PC-3 (cell line): ENCODE measurements around the gene CPT2. TPM values are rescaled to one million over a fixed set of nuclear protein-coding genes. Genes with fewer than 3 reads are reported as not detected.

Experiments used
- ATAC-seq: fragments of 200-7000 bp; cut with Tn5 transposase; 2 replicates; pipeline ENCODE4 v1.9.1; 2020; ENCODE audit warnings: mild to moderate bottlenecking, moderate library complexity
- Bru-seq: library from RNA; stranded (reverse); fragments of 400-500 nt; gene quantifications from one replicate; lab custom pipeline; 2021; lab: Mats Ljungman, UMichigan
- BruChase-seq, 2 experiments: library from RNA; stranded (reverse); fragments of 400-500 nt; gene quantifications; one replicate each; lab custom pipeline; 2021; lab: Mats Ljungman, UMichigan
- BruUV-seq: library from RNA; stranded (reverse); fragments of 400-500 nt; replicated peaks from 2 replicates; lab custom pipeline; 2021; lab: Mats Ljungman, UMichigan
- CTCF ChIA-PET: fragments of 300-600 bp; sonication (Branson Sonifier 250); formaldehyde crosslinking; loops from one replicate; lab custom pipeline; 2022; ENCODE audit warnings: antibody characterized with exemption; lab: Charles Lee
- POLR2A ChIA-PET: fragments of 300-600 bp; sonication (Branson Sonifier 250); formaldehyde crosslinking; loops from one replicate; lab custom pipeline; 2022; ENCODE audit warnings: antibody characterized with exemption; ENCODE audit not compliant: unreplicated experiment; lab: Charles Lee
- DNase-seq: peaks from one replicate; pipeline ENCODE4 v3.0.0-alpha.2; 2015
- H2AFZ ChIP-seq: fragments of 300-600 bp; sonication (generic); 2 replicates; pipeline ENCODE4 v1.6.0; 2016; ENCODE audit warnings: antibody characterized with exemption, low read length
- H3F3A ChIP-seq: fragments of 300-600 bp; sonication (generic); one replicate; pipeline ENCODE4 v1.6.0; 2017; ENCODE audit warnings: antibody characterized with exemption, low read length, control low read depth, mild to moderate bottlenecking; ENCODE audit not compliant: unreplicated experiment
- H3K27ac ChIP-seq: fragments of 300-600 bp; sonication (generic); 2 replicates; pipeline ENCODE4 v1.5.1; 2016; ENCODE audit warnings: mild to moderate bottlenecking, low read length
- H3K27me3 ChIP-seq: fragments of 300-600 bp; sonication (generic); 2 replicates; pipeline ENCODE4 v1.6.1; 2016; ENCODE audit warnings: low read length, mixed read lengths
- H3K36me3 ChIP-seq: fragments of 300-600 bp; sonication (generic); 2 replicates; pipeline ENCODE4 v1.6.1; 2016; ENCODE audit warnings: low read depth, mixed run types, low read length, mixed read lengths
- H3K4me1 ChIP-seq: fragments of 300-600 bp; sonication (generic); 2 replicates; pipeline ENCODE4 v1.5.1; 2016; ENCODE audit warnings: low read length; ENCODE audit not compliant: insufficient read depth
- H3K4me2 ChIP-seq: fragments of 300-600 bp; sonication (generic); 2 replicates; pipeline ENCODE4 v1.6.0; 2016; ENCODE audit warnings: low read length
- H3K4me3 ChIP-seq: fragments of 300-600 bp; sonication (generic); 2 replicates; pipeline ENCODE4 v1.5.1; 2016; ENCODE audit warnings: mild to moderate bottlenecking, low read length, mixed read lengths
- H3K79me2 ChIP-seq: fragments of 300-600 bp; sonication (generic); 2 replicates; pipeline ENCODE4 v1.6.1; 2017; ENCODE audit warnings: low read length, mixed read lengths
- H3K9ac ChIP-seq: fragments of 300-600 bp; sonication (generic); 2 replicates; pipeline ENCODE4 v1.6.0; 2016; ENCODE audit warnings: mild to moderate bottlenecking, low read length
- H3K9me2 ChIP-seq: fragments of 300-600 bp; sonication (generic); replicated peaks from 2 replicates; pipeline ENCODE4 v1.6.1; 2016; ENCODE audit warnings: mixed run types, low read length, mixed read lengths
- H3K9me3 ChIP-seq: fragments of 300-600 bp; sonication (generic); 2 replicates; pipeline ENCODE4 v1.6.1; 2016; ENCODE audit warnings: low read length, mixed read lengths
- H4K20me1 ChIP-seq: fragments of 300-600 bp; sonication (generic); 2 replicates; pipeline ENCODE4 v1.6.1; 2016; ENCODE audit warnings: low read length, mixed read lengths
- EZH2 ChIP-seq: fragments of 300-600 bp; sonication (generic); IDR thresholded peaks from one replicate; pipeline ENCODE4 v1.6.1; 2017; ENCODE audit warnings: antibody characterized with exemption, mild to moderate bottlenecking, low read length; ENCODE audit not compliant: unreplicated experiment
- EZH2phosphoT487 ChIP-seq: fragments of 300-600 bp; sonication (generic); IDR thresholded peaks from 2 replicates; pipeline ENCODE4 v1.6.1; 2018; ENCODE audit warnings: mild to moderate bottlenecking, antibody characterized with exemption, low read length, borderline replicate concordance
- intact Hi-C: fragments of 100-400 bp; cut with micrococcal nuclease; formaldehyde crosslinking; loops from 2 replicates; pipeline ENCODE4 v1.9.0; 2023
- long read RNA-seq: library from polyadenylated mRNA; unstranded; transcript quantifications from one replicate; pipeline ENCODE4 v2.0.0, GENCODE V29; 2021; ENCODE audit not compliant: unreplicated experiment
- total RNA-seq: library from RNA; depleted of rRNA; stranded (reverse); fragments of >200 nt; gene quantifications from 2 replicates; pipeline ENCODE4 v1.2.3, GENCODE V29; 2014; rRNA removed
- TF ChIP-seq, protein P1 (sequence below): fragments of 300-600 bp; sonication (generic); conservative IDR thresholded peaks from 2 replicates; pipeline ENCODE4 v1.5.1; 2017; ENCODE audit warnings: antibody characterized with exemption, low read depth, mild to moderate bottlenecking, low read length

CPT2 gene
- total RNA-seq (19.6 and 27.1 TPM in 2 replicates), Bru-seq, nascent RNA (percentile 63 among the genes with signal in this experiment), BruChase-seq, experiment 1, labeled RNA remaining after a 6-hour chase (percentile 63 among the genes with signal in this experiment), BruChase-seq, experiment 2, labeled RNA remaining after a 2-hour chase (percentile 63 among the genes with signal in this experiment)
- long read RNA-seq, transcript CPT2-201 (5 exons, 3,094 nt): major isoform, 32 of 46 reads
- long read RNA-seq, partial matches to known transcripts: 8 of 46 reads
- long read RNA-seq, other reads (novel, unspliced or antisense): 1 of 46 reads

DNA sequence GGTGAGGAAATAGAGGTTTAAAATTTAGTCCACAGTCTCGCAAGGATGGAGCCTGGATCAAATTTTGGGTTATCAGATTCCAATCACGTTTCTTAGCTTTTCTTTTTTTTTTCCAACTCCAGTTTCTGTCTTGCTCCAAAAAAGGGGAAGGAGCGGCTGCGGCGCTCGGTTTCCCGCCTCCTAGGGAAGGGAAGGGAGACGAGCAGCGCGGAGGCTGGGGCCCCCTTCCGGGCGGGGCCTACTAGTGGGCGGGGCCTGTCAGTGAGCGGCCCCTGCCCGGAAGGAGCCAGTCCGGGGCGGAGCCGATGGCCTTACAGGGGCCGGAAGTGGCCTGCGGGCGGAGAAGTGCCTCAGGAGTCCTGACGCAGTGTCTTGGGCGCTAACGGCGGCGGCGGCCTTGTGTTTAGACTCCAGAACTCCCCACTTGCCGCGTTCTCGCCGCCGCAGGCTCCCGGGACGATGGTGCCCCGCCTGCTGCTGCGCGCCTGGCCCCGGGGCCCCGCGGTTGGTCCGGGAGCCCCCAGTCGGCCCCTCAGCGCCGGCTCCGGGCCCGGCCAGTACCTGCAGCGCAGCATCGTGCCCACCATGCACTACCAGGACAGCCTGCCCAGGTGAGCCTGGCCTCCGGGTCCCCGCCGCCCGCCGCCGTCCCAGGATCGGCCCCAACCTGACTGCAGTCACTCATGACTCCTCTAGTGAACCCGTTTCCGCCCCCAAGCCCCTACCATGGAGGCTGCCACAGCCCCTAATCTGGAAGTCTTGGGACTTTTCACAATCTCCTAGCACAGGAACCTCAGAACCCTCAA is at the start of gene CPT2:
TSS of gene CPT2 (plus strand) at position 340 of the 806 bp plus-strand sequence. CDS start at position 460, 120 bp downstream.
- TF ChIP-seq, protein P1, sequence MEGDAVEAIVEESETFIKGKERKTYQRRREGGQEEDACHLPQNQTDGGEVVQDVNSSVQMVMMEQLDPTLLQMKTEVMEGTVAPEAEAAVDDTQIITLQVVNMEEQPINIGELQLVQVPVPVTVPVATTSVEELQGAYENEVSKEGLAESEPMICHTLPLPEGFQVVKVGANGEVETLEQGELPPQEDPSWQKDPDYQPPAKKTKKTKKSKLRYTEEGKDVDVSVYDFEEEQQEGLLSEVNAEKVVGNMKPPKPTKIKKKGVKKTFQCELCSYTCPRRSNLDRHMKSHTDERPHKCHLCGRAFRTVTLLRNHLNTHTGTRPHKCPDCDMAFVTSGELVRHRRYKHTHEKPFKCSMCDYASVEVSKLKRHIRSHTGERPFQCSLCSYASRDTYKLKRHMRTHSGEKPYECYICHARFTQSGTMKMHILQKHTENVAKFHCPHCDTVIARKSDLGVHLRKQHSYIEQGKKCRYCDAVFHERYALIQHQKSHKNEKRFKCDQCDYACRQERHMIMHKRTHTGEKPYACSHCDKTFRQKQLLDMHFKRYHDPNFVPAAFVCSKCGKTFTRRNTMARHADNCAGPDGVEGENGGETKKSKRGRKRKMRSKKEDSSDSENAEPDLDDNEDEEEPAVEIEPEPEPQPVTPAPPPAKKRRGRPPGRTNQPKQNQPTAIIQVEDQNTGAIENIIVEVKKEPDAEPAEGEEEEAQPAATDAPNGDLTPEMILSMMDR: no peak
- TF ChIP-seq EZH2 (no peak), EZH2phosphoT487 (no peak)
- ATAC-seq (peak; percentile 99), DNase-seq (peak; percentile 94)
- Histone ChIP-seq H3K36me3 (no peaks in the 10 kb centered on the region), H3K4me1 (peaks cover 23% of the 10 kb centered on the region), H3K9ac (peak within 1 kb of the TSS; percentile 96), H3K79me2 (peaks cover 16% of the 10 kb centered on the region), H3F3A (no peaks in the 10 kb centered on the region), H3K4me3 (peak within 1 kb of the TSS; percentile 91), H3K4me2 (peak within 1 kb of the TSS; percentile 96), H3K9me2 (no peaks in the 10 kb centered on the region), H2AFZ (peak within 1 kb of the TSS; percentile 94), H3K27me3 (no peaks in the 10 kb centered on the region), H3K9me3 (no peaks in the 10 kb centered on the region), H4K20me1 (no peaks in the 10 kb centered on the region), H3K27ac (peak within 1 kb of the TSS; percentile 55)
- CTCF ChIA-PET: interaction anchor here (0.5 to 1.1 kb wide), 3 partner anchors 20 to 699 kb away, joined by 3 to 4 read pairs (median 3); no protein-coding TSS in a partner anchor
- intact Hi-C loops: no loop called here
- POLR2A ChIA-PET: no interaction called here
- BruUV-seq: no TSS peak

DNA sequence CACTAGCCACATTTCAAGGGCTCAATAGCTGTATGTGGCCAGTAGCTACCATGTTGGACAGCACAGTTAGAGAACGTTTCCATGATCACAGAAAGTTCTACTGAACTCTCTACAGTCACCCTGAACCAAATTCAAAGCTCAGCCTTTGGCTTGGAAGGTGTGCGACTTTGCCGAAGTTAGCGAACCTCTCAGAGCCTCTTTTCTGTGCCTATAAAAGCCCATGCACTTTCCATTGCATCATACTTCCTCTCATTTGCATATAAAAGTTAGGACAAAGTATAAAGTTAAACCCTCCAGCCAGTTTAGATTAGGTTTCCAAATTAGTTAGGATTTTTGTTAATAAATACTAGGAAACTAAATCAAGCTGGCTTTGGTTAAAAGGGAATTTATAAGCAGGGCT is 49.5 kb upstream of the CPT2 start:
- TF ChIP-seq, protein P1: no peak
- TF ChIP-seq EZH2: no peak
- no peaks in the 10 kb centered on the region for H3K36me3 ChIP-seq
- H4K20me1 ChIP-seq: no peaks in the 10 kb centered on the region
- BruUV-seq: no TSS peak
- DNase-seq (no peak), ATAC-seq (no peak)
- no peaks in the 10 kb centered on the region for H3K9me2 ChIP-seq
- H2AFZ ChIP-seq: 0 out of 2 replicates have a peak overlapping the region, but pooled peaks have one; percentile 5
- no peak overlapping the region for H3K4me3 ChIP-seq
- peaks cover 41% of the 10 kb centered on the region for H3K4me1 ChIP-seq
- ChIA-PET POLR2A (no interaction called here), CTCF (no interaction called here)
- H3K9me3 ChIP-seq: no peaks in the 10 kb centered on the region
- H3K27ac ChIP-seq: peak overlapping the region; percentile 98
- H3F3A ChIP-seq: no peaks in the 10 kb centered on the region
- H3K9ac ChIP-seq: peak overlapping the region; percentile 65
- no peaks in the 10 kb centered on the region for H3K79me2 ChIP-seq
- no peaks in the 10 kb centered on the region for H3K27me3 ChIP-seq
- intact Hi-C loops: no loop called here
- peak overlapping the region; percentile 9; the same call in 1 of the 2 replicates for H3K4me2 ChIP-seq
